Activated CD8-positive, alpha-beta memory T cell treated with anti-CD3 and anti-CD28 coated beads for 48 hours (primary cell): Measurements from ENCODE around the gene PIK3C3.
"Not testable (repeated sequence)": the region's sequence is repeated elsewhere in the genome, so short reads cannot be mapped to it uniquely, and the experiment has no call there.

Source experiments
- DNase-seq, 3 experiments: peaks; one replicate each; pipeline ENCODE4 v3.0.0-alpha.2; 2020; ENCODE audit warnings: low read depth in 2 of 3, low spot score in 2 of 3

Gene PIK3C3

DNA sequence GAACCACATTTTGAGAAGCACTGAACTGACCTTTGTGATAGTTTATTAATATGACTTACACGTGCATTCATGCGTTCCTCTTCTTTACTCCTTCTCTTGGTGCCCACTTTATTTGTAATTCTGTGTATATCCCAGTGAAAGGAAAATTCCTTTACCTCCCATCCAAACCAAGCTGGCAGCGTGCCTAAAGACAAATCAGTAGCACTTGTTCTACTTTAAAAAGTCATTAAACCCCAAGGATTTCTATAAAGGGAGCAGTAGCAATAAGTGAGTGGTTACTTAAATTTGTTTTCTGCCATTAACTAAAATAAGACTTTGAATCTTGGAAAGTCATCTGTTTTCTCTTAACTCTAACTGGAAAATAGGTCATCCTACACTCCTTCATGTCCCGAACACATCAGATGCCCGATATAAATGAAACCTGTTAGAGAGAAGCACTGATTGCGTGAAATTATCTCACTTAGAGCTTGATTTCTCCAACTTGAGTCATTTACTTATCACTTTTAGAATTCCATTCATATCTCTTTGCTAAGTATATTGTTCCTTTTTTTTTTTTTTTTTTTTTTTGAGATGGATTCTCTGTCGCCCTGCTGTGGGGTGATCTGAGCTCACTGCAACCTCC, 10.7 kb downstream of the PIK3C3 start:
- DNase-seq: no peak

GRCh38 chr18:41966943-41967342, 11.9 kb downstream of the PIK3C3 start:
- no peak for DNase-seq

DNA sequence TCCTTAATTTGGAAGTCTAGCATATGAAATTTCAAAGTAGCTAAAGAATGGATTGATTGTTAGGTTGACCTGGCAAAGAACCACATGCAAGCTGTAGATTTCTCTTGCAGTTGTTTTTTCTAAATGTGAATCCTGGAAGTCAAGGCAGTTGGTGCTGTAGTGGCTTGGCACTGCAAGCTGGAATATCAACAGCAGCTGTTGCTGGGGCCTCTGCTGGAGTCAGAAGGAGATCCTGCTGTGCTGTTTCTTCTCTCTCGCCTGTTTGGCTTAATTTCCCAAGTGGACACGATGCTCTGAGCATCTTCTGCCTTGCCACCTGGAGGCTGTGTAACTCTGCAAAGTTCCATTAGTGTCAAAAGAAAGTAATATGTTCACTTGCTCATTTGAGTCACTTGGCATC, 12.6 kb downstream of the PIK3C3 start:
- no peak for DNase-seq

GRCh38 chr18:41969881-41970280, 14.8 kb downstream of the PIK3C3 start:
- no peak for DNase-seq

DNA sequence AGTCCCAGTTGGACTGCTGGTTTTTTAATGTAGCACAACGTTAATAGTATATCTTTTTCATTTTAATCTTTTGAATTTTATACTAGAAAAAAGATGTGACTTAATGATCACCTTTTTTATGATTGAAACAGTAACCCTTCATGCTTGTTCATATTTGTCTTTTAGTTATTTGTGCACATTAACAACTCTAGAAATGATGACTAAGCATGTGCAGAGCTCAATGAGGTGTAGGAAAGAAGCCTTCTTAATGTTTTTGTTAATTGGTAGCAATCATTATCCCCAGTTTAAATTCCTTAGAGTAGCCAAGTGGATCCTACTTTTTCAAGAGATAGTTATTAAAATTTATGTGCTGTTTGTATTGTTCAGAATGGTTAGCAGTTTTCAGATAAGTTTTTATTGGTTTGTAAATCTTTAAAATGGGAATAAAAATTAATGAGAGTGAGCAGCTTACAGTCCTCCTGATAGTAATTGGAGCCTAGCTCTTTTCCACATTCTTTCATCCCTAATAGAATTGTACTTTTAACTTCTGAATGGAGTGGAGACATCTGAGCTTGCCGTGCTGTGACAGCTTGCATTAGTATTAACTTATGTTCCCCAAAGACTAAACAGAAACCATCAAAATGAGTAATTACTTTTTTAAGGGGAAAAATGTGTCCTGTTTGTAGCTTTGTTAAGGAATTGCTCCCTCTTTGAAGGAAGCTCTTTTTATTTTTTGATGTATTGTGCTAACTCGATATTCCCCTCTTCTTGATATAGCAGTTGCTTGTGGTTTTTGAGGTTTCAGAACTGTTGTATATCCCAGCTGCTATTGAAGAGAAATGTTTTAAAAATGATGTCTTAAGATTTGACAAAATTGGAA, 17.3 kb downstream of the PIK3C3 start:
- no peak for DNase-seq

DNA sequence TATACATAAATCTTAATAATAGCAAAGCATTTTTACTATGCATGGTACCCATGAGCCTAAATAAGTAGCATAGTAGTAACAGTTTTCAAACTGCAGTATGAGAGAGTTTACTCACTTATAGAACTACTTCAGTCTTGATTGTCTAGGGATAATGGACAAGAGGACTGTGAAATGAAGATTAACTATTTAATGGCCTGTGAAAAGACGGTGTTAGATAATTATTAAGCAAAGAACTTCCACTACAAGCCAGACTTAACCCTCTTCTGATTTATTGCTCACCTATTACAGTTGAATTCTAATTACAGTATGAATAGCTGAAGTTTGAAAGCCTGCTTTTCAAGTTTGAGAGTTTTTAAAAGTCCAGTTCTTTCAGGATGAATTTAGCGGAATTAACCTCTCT, 18.9 kb downstream of the PIK3C3 start:
- DNase-seq: no peak

DNA sequence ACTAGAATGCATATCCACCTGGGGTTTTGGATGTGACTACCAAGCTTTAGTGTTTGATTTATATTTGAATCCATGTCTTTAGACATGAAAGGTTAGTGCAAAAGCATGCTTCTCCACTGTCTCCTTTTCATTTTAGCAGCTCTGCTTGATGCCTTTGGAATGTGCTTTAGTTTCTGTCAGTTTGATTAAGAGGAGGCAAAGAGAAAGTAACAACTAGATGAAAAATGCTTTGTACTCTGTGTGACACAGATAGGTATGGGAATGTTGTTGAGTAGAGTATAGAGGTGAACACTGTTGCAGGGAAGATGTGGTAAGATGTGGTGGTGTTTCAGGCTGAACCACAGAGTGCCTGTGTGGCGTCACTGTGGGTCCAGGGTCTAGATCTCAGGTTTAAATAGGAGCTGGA, 19.8 kb downstream of the PIK3C3 start:
- no peak for DNase-seq

DNA sequence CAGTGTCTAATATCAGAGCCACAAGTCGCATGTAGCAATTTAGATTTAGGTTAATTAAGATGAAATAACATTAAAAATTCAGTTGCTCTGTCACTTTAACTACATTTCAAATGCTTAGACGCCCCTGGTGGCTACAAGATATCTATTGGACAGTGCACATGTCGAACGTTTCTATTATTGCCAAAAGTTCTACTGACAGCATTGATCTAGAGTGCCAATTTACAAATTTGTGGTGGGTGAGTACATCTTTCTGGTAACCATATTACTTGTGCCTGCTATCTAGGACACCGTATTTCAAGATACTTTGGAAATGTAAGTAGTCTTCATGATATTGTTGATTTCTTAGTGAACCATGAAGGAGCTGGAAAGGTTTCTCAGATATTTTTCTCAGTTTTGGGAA, 20.2 kb downstream of the PIK3C3 start:
- DNase-seq: no peak

DNA sequence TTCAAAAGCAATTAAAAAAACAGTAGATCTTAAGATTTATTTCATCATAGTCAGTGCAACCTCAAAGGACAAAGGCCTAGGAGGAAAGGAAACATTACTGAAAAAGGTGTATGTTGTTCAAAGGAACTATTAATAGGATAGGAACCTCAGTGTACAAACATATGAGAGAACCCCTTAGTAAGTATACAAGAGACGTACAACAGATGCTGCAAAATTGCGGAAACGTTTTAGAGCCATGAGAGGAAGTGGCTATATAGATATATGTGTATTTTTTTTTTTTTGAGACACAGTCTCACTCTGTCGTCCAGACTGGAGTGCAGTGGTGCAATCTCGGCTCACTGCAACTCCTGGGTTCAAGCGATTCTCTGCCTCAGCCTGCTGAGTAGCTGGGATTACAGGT, 22.2 kb downstream of the PIK3C3 start:
- no peak for DNase-seq

DNA sequence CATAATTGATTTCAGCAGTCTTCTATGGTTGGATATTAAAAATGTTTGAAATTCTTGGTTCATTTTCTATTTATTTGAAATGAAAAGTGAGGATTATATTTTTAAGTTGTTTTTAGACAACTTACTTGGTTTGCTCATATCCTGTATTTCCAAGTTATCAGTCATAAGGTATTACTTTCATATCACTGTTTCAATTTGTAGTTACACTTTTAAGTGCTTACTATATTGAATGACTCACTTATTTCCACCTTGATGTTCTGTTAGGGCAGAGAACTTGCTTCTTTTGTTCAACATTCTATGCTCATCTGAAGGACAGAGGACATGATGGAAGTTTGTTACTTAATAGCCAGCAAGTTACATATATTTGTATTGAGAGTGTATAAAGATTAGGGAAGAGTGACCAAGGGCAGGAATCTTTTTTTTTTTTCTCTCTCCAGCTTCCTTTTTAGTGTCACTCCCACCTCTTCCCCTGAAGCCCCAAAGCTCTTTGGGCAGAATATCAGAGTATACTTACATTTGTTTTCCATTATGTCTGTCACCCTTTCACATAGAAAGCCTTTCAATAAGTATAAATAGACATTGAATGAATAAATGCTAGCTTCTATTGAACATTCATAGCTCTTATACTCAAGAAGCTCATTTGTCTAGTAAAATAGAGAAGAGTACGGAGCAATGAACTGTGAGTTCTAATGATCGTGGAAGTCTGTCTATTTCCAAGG, 28.1 kb downstream of the PIK3C3 start:
- DNase-seq: no peak

DNA sequence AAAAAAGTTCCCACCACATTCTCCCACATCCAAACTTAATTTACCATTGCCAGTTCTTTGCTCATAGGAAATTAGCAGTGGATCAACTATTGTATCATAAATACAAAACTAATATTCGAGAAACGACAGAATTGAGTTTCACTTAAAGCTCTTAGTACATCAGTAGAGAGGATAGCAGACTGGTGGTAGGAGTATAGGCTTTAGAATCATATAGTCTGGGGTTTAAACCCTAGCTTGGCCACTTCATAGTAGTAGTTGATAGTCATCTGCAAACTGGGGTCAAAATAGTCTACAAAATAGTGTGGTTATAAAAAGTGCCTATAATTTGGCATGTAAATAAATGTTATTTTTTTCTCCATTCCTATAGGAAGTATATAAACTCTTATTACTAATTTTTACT, 30.9 kb downstream of the PIK3C3 start:
- DNase-seq: no peak

DNA sequence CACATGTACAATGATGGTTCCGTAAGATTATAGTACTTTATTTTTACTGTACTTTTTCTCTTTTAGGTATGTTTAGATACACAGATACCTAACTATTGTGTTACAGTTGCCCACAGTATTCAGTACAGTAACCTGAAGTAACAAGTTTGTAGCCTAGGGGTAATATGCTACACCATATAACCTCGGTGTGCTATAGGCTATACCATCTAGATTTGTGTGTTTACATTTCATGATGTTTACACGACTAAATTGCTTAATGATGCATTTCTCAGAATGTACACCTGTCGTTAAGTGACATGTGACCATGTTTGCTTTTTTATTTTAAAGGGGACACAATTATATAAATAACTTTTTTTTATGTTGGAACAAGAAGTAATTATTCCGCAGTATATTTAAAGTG, 34.5 kb downstream of the PIK3C3 start:
- DNase-seq: no peak

DNA sequence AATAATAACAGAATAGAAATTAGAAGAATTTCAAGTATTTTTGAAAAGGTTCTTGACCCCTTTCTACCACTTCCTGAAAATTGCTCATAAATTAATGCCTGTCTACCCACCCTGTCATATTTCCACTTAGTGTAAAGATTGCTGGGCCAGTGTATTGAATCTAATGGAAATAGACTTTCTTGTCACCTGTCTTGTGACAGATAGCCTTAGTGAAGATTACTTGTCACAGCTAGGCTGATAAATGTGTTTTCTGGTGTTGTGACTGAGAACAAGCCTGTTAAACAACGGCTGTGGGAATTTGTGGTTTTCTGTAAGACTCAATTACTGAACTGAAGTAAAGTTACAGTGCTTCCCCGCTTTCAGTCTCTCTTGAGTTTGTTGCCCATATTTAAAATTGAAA, 37.0 kb downstream of the PIK3C3 start:
- DNase-seq: no peak

- no peak for DNase-seq
These were observed 37.7 kb downstream of the PIK3C3 start for GRCh38 chr18:41992703-41993102.

GRCh38 chr18:41993151-41993550, 38.1 kb downstream of the PIK3C3 start:
- DNase-seq: no peak

DNA sequence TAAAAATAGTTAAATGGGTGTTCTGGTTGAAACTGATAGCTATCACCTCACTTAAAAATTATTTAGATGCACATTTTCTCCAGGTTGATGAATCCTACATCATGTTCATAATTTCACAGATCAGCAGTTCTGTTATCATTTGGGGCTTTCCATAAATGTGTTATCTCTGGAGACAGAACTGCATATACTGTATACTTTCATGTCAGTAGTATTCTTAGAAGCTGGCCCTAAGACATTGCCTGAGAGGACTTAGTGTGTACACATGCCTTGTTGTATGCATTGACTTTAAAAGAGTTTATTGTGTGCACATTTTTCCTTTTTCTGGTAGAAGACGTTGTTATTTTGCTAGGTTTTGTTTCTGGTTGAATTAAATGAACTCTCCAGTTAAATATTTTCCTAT, 41.0 kb downstream of the PIK3C3 start:
- DNase-seq: no peak

DNA sequence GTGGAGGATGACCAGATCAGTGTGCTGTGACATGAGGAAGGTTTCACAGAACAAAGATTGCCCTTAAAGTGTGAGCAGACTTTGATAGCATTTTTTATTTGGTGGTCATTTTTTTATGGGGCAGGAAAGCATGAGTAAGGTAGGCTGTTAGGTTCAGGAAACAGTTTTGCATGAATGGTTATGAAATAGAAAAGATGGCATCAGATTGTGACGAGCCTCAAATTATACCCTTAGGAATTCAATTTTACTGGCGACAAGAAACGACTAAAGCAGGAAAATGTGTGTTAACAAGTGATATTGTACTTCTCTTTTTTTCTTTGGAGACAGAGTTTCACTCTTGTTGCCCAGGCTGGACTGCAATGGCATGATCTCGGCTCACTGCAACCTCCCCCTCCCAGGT, 44.7 kb downstream of the PIK3C3 start:
- DNase-seq: no peak

DNA sequence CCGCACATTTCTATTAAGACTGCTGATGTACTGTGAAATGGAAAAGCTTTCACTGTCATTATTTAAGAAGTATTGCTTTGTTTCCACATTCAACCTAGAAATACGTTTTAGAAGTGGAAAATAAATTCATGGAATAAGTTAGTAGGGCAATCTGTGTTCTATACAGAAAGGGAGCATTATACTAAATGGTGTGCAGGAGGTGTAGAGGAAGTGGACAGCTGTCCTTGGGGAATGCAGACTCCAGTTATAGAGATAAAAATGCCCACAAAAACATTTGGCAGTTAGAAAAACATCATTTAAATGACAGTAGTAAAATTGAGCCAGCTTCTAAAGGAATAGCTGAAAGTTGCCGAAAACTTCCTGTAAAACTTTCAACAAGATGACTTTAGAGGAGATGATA, 46.8 kb downstream of the PIK3C3 start:
- no peak for DNase-seq

DNA sequence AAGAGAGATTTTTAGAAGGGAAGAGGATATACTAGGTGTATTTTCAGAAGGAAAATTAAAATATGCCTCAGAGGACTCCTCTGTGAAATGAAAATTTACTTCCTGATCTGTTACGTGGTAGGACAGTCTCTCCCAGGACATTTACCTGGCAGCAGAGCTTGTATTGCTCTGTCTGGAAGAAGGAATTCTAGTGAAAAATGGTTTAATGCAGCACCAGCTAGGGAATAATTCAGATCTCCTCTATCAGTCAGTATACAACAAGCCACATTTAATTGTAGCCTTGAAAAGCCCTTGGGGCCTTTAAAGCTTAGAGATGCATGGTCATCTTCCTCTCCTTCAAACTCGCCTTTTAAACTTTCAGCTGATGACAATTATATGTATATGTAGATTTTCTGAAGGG, 49.6 kb downstream of the PIK3C3 start:
- no peak for DNase-seq

- no peak for DNase-seq
These were observed 50.7 kb downstream of the PIK3C3 start for GRCh38 chr18:42005782-42006181.

DNA sequence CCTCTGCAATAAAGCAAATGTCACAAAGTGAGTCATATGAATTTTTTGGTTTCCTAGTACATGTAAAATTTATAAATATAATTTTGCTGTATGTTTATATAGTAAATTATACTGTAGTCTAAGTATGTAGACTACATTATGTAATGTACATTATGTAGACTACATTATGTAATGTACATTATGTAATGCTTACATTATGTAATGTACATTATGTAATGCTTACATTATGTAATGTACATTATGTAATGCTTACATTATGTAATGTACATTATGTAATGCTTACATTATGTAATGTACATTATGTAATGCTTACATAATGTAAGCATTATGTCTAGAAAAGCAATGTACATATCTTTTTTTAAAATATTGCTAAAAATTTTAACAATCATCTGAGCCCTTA, 54.4 kb downstream of the PIK3C3 start:
- not testable (repeated sequence) for DNase-seq

DNA sequence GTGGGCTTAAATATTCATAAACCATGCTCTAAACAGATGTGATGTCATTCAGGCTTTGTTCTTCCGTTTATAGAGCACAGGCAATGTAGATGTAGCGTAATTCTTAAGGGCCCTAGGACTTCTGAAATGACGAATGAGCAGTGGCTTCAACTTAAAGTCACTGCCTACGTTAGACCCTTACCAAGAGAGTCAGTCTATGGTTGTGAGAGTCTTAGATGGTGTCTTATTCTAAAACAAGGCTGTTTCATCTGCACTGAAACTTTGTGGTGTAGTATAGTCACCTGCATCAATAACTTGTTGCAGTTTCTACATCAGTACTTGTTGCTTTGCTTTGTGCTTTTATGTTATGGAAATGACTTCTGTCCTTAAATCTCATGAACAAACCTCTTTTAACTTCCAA, 56.0 kb downstream of the PIK3C3 start:
- DNase-seq: no peak
